ENCODE data around the gene UBALD2.
A peak's percentile ranks its signal among the peaks of the same experiment; 100 is the strongest.
"Not testable (repeated sequence)": the region's sequence is repeated elsewhere in the genome, so short reads cannot be mapped to it uniquely, and the experiment has no call there.

Gene UBALD2

DNA sequence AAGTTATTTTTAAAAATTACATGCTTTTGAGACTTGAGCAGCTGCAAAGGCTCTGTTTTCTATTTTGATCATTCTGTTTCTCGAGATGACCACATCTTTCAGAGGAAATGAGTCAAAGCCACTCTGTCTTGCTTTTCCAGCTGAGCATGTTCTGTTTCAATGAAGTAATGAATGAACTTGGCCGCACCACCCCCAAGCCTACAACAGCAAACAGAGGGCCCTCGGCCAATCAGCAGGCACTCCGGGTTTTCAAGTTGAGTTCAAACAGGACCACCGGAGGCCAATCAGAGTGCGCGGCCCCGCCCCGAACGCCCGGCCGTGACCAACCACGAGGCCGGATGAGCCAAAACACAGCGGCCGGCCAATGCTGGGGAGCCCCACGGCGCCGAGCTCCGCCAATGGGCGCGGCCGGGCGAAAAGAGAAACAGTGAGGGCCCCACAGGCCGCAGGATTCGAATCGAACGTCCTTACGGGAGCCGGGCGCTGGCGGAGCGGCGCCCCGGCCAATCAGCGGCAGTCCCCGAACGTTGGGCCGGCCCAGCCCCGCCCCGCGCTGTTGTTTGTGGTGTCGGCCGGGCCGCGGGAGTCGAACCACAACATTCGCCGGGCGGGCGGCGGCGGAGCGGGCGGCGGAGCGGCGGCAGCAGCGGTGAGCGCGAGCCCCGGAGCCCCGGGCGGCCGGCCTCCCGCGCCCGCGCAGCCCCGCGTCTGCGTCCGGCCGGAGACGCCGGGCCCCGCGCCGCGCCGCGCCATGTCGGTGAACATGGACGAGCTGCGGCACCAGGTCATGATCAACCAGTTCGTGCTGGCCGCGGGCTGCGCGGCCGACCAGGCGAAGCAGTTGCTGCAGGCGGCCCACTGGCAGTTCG, at the start of gene UBALD2:
Gene UBALD2 (plus strand): TSS at position 594 of the 869 bp plus-strand sequence. CDS start 158 bp downstream, at position 752.
- peak; percentile 99 for DNase-seq

DNA sequence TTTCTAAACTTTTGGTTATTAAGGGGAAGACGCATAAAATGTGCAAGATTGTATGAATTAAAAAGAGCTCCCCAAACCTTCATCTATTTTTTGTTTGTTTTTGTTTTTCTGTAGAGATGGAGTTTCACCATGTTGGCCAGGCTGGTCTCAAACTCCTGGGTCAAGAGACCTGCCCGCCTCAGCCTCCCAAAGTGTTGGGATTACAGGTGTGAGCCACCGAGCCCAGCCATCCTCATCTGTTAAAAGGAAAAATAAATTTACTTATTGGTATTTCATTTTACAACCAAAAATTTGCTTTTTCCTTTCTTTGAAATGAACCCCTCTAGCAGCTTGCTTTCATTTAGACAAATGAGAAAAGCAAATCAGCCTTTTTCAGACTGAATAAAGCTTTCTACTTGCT, 48.1 kb upstream of the UBALD2 start:
- DNase-seq: no peak

DNA sequence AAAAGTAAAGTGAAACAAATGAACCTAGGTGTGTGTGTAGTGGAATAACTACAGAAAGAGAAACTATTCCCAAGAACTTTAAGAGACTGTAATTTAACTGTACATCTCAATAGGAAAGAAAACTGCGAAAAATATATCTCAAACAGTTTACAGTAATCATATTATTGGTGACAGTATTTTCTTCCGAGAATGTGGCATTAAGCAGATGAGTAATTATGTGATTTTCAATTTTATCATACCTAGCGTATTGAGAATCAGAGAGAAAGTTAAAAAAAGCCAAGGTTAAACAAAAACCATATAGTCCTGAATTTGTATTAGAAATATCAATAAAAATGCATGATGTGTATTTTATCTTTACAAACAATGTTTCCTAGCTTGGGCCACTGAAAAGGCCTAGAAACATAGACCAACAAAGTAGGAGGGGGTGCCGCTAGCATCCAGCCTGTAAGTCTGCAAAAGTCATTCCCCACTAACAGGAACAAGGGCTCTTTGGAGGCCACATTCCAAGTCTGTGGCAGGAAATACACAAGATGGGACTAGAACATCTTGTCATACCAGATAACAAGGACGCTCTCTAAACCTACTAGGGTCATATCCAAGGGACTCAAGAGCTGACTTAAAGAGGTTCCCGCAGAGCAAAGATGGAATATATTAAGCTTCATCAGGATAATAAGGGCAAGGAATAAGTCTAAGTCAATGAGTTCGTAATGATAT, 45.3 kb upstream of the UBALD2 start:
- DNase-seq: no peak

DNA sequence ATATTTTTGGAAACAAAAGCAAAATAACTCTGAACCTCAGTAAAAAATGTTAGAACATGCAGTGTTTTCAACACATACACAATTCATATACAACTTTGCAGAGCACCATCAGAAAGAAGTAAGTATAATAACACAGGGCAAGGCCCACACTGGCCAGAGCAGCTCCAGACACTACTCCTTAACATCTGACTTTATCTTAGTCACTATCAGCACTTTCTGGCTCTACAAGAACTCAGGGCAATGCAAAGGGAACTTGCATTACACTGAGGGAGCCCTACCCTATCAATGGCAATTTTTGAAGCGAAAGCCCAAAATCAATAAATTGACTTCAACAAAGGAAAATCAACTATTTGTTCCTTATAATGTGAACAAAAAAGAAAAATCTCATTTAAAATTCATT, 41.3 kb upstream of the UBALD2 start:
- no peak for DNase-seq

DNA sequence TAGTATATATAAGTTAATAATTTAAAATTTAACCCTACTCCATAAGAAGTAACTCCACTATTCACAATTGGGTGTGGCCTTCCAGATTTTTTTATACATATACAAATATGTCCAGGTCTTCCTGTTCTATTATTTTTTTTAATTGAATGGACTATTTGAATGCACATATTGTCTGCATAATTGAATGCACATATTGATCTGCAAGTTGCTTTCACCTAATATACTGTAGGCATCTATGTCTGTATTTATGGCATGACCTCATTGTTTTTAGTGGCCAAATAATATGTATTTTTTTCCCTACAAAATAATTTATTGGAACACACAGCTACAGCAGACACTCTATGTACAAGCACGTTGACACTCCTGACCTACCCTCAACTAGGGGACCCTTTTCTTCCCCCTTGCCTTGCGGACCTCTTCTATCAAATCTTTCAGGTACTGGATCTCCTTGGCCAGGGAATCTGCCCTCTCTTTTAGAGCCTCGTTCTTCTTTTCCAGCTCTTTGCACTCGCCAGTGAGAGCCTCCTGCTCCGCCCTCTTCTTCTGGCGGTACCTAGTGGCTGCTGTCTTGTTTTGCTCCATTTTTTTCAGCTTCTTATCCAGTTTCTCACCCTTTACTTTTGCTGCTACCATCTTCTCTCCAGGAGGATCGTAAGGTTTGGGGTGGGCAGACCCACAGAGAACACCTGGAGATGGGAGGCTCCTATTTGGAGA, 39.6 kb upstream of the UBALD2 start:
- not testable (repeated sequence) for DNase-seq

DNA sequence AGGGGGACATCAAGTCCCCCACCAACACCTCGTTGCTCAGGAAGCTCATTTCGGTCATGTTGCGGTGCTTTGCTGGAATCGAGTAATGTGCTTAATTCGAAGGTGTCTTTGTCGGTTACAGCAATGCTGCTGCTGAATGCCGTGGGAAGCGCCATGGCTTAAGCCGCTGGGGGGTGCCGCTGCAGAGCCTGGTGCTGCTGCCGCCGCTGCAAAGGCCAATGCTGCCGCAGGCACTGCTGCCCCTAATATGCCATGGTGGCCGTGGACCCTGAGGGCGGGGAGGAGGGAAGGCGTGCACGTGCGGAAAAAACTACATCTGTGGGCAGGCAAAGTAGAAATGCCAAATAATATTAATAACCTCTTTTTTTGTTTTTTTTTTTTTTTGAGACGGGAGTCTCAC, 38.4 kb upstream of the UBALD2 start:
- not testable (repeated sequence) for DNase-seq

DNA sequence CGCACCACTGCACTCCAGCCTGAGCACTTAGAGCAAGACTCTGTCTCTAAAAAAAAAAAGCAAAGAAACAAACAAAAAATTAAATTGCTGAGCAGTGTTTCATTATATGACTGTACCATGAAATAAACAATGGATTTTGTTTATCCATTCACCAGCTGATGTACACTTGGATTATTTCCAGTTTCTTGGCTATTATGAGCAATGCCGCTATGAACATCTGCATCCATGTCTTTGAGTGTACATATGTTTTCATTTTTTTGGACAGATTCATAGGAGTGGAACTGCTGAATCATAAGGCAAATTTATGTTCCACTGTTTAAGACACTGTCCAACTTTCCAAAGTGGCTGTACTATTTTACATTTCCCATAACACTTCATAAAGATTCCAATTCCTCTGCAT, 32.8 kb upstream of the UBALD2 start:
- DNase-seq: no peak

DNA sequence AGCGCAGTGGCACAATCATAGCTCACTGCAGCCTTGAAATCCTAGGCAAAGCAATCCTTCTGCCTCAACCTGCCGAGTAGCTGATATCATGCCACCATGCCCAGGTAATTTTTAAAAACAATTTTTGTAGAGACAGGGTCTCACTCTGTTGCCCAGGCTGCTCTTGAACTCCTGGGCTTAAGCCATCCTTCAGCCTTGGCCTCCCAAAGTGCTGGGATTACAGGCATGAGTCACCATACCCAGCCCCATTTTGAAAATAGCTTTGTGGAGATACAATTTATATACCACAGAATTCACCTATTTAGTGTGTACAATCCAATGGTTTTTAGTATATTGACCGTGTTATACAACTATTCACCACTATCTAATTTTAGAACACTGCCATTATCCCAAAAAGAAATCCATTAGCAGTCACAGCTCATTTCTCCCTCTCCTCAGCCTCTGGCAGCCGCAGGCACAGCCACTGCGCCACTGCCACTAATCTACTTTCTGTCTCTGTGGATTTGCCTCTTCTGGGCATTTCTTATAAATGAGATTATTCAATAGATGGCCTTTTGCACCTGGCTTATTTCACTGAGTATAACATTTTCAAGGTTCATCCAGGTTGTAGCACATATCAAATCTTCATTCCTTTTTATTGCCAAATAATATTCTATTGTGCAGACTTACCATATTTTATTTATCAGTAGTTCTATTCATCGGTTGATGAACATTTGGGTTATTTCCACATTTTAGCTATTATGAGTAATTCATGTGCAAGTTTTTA, 31.4 kb upstream of the UBALD2 start:
- no peak for DNase-seq

DNA sequence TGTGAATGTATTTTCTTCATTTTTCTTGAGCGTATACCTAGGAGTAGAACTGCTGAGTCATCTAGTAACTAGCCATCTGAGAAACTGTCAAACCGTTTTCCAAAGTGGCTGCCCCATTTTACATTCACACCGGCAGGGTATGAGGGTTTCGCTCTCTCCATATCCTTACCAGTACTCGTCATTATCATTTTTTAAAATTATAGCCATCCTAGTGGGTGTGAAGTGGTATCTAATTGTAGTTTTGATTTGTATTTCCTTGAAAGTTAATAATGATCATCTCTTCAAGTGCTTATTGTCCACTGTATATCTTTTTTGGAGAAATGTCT, 30.8 kb upstream of the UBALD2 start:
- DNase-seq: no peak

DNA sequence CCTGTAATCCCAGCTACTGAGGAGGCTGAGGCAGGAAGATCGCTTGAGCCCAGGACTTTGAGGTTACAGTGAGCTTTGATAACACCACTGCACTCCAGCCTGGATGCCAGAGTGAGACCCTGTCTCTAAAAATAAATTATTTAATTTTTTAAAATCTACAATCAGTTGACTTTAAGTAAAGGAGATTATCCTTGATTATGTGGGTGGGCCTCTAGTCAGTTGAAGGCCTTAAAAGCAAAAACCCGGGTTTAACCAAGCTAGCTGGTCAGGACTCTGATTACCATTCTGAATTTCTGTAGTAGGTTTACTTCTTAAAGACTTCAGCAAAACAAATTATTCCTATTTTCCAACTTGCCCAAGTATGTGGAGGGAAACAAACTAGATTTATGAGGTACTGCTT, 29.3 kb upstream of the UBALD2 start:
- no peak for DNase-seq

DNA sequence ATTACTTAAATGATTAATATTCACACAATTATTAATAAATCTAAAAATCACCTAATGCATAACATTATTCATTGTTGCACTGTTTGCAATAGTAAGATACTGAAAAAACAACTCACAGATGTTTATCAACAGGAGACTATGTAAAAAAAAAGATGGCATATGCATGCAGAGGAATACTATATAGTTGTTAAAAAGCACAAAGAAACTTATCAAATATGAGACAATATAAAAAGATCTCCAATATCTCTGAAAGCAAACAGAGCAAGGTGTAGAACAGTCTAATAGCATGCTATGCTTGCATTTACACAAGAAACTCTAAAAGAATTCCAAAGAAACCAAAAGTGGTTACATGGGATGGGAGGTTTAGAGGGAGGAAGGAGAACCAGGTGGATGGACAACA, 28.5 kb upstream of the UBALD2 start:
- DNase-seq: no peak

DNA sequence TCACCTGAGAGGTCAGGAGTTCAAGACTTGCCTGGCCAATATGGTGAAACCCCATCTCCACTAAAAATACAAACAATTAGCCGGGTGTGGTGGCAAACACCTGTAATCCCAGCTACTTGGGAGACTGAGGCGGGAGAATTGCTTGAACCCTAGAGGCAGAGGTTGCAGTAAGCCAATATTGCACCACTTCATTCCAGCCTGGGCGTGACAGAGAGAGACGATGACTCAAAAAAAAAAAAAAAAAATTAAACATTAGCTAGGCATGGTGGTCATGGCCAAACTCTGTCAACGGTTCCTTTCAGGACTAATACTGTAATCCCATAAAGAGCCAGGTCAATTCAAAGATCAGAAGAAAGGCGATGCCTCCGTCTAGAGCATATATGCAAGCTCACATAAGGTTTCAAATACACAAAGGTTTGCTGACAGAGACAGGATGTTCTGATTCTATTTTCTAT, 27.3 kb upstream of the UBALD2 start:
- DNase-seq: no peak

DNA sequence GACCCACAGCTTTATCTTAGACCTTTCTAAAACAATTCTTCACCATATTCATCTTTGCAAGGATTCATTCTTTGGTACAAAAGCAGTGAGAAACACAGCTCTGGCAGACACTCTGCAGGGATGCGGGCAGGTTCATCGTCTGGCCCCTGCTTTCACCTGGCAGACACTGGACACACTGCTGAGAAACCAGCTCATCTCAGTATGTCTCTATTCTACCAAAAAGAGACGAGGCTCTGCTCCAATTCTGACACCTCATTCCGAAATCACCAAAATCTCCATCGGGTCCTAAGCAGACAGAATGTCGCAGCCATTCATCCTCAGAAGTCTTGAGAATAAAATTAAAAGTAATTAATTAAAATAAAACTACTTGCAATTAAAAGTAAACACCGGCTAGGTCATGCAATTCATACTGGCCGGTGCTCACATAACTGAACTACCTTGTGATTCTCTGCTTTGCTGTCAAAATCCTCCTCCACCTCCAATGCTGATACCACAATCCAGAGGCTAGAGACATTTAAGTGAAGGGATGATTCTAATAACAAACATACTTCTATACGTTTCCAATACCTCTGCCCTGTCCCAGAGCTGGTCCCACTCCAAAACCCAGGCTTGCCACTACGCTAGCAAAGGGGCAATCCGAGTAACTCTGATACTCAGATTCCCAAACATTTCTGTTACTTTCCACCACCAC, 26.2 kb upstream of the UBALD2 start:
- no peak for DNase-seq

DNA sequence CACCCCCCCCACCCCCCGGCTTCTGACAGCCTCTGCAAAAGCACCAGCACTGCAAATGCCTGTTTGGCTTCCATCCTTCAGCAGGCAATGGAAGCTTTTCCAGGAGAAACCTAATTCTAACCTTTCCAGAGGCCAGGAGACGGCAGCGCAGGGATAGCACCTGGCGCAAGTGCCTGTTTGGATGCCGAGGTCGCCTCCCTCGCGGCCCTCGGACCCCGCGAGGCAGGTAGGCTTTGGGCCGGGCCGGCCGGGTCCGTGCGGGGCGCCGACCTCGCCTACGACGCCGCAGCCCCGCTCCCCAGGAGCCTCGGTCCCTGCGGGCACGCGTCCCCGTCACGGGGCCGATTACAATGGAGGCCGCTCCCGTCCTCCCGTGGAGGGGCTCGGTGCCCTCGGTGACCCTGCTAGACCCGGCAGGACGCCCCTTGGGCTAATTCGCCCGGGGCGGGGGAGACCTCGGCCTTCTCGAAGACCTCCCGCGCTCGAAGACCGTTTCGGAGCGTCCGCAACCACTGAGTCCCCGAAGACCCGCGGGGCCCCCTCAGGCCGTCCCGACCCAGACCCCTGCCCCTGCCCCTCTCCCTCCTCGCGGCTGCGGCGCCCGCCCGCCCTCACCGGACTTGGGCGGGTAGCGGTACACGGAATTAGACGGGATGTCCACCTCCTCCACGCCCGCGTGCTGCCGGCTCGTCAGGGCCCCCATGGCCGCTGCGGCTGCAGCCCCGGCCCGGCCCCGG, 25.4 kb upstream of the UBALD2 start:
- no peak for DNase-seq

DNA sequence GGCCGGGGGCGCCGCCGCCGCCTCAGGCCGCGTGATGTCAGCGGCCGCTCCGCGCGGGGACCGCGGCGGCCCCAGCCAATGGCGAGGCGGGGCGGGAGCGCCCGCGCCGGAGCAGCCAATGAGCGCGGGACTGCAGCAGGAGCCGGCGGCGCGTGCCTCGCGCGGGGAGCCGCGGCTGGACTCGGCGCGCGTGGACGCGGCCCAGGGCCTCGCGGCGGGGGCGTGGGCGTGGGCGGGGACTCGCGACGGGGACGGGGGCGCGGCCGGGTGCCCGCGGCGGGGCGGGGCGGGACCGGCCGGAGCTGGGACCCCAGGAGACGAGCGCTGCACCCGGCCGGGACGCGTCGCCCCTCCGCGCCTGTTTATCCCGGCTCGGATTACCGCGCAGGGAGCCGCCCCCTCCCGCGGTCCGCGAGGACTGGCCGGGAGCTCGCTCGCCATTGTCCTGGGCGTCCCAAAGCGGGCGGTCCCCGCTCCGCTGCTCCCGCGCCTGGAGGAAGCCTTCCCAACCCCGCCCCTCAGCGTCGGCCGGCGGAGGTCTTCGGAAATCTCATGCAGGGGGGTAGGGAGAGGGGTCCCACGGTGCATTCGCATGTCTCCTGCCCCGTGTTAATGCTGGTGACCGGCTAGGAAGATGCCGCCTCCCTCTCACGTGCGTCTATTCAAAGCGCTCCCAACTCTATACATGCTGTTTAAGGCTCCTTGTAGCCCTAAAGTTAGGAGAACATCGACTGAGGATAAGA, 24.5 kb upstream of the UBALD2 start, which contains the start of gene RNF157:
Gene RNF157 (minus strand): TSS at position 33 of the 743 bp plus-strand sequence. CDS start 253 bp downstream, outside the sequence.
- no peak for DNase-seq

DNA sequence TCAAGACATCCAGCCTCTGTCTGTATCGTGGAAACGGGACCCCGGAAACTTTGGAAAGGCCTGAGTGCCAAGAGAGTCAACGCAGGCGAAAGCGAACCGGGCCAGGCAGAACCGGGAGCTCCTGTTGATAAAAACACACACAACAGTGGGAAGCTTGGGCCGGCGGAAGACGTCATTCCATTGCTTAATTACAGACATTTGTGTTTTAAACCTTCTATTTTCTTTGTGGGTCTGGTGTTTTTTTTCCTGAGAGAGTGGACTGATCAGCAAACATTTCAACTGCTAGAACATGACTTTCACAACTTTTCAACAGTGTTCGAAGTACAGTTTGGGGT, 24.0 kb upstream of the UBALD2 start:
- DNase-seq: no peak

DNA sequence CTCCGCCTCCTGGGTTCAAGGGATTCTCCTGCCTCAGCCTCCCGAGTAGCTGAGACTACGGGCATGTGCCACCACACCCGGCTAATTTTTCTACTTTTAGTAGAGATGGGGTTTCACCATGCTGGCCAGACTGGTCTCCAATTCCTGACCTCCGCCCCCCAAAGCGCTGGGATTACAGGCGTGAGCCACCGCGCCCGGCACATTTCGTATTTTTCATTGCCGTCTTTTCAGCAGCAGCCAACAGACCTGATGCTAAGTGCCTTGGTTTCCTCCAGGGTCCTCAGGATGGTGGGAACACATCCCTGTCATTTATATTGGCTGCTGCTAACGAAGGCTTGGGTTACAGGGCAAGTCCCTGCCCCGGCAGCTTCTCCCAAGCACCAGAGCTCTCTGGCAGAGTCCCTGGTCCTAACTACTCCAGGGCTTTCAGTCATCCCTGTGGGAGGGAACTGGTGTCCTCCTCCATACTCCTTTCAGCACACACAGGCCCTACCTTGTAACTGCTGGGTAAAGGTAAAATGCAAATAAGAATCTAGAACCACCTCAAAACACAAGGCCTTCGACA, 23.4 kb upstream of the UBALD2 start:
- no peak for DNase-seq

DNA sequence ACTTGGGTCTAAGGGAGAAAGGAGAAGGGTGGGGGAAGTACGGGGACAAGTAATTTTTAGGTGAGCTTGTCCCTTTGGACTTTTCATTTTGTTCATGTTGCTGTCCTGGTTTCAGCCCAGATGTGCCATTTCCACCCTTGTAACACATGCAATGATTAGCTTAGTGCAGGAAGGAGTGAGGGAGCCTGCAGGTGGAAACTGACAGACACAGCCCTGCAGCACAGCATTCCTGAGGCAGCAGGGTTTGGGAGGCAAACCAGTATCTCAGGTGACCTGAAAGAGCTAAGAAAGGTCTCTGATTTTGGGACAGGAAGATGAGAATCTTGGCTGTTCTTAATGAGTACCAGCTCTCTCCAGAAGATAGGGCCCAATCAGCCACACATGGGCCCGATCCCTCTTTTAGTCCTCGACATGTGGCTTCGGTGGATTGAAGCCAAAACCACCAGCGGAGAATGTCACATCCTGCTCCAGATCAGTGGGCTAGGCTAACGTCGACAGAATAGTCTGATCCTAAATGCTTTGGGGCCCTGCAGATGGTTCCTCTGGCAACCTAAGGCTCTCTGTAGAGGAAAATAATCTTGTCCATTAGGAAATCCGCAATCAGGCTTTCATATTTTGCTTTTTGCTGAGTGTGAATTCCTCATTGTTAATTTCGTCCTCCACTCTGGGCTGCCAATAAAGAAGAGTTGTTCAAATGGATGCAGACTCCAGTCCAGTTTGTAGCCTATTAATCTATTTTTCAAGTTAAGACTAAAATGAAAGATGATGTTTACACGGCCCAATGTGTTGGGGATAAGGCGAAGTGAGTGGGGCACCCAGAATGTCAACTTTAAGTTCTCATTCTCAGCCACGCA, 21.1 kb upstream of the UBALD2 start:
- DNase-seq: no peak

DNA sequence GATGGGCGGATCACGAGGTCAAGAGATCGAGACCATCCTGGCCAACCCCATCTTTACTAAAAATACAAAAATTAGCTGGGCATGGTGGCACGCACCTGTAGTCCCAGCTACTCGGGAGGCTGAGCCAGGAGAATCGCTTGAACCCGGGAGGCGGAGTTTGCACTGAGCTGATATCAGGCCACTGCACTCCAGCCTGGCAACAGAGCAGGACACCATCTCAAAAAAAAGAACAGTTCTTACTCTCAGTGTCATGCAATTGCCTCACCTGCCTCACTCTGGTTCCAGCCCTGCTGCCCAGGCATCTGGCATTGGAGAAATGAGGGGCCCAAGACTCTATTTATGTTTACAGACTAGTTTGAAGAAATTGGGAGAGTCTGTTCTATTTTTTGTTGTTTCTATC, 20.4 kb upstream of the UBALD2 start:
- not testable (repeated sequence) for DNase-seq
